Activated T-cell treated with anti-CD3 and anti-CD28 coated beads, Interleukin-2, amount 50 U/mL, for 72 hours (primary cell): ENCODE results near the gene TTC7B. TPM values are rescaled to one million over a fixed set of nuclear protein-coding genes. Genes with fewer than 3 reads are reported as not detected.
"Not testable (repeated sequence)": the region's sequence is repeated elsewhere in the genome, so short reads cannot be mapped to it uniquely, and the experiment has no call there.

ENCODE experiments used
- ATAC-seq, 2 donors: fragments of 150-1000 bp; cut with Tn5 transposase; replicated peaks in 1 of 2; 2 replicates each; pipeline ENCODE4 v1.10.0; 2021; ENCODE audit warnings: moderate library complexity in 2 of 2, mild to moderate bottlenecking in 1 of 2
- DNase-seq, 2 donors: peaks; one replicate each; pipeline ENCODE4 v3.0.0; 2021 to 2022; ENCODE audit warnings: mixed read lengths in 1 of 2
- H3K27ac Mint-ChIP-seq: one replicate; pipeline ENCODE4 v1.8.0; 2022; ENCODE audit warnings: mild to moderate bottlenecking, moderate library complexity, mixed read lengths
- H3K27me3 Mint-ChIP-seq: one replicate; pipeline ENCODE4 v1.8.0; 2022; ENCODE audit warnings: low read depth, mixed read lengths
- H3K36me3 Mint-ChIP-seq, 2 donors: one replicate each; pipeline ENCODE4 v1.8.0; 2022; ENCODE audit warnings: mixed read lengths in 2 of 2, mild to moderate bottlenecking in 1 of 2; ENCODE audit not compliant: insufficient read depth in 2 of 2
- H3K4me1 Mint-ChIP-seq: one replicate; pipeline ENCODE4 v1.8.0; 2022; ENCODE audit warnings: low read depth, mixed read lengths
- H3K4me3 Mint-ChIP-seq, 2 donors: one replicate each; pipeline ENCODE4 v1.8.0; 2022; ENCODE audit warnings: mild to moderate bottlenecking in 2 of 2, mixed read lengths in 2 of 2, moderate library complexity in 2 of 2
- H3K9me3 Mint-ChIP-seq, 2 donors: one replicate each; pipeline ENCODE4 v1.8.0; 2022; ENCODE audit warnings: mixed read lengths in 2 of 2
- total RNA-seq, 2 donors: library from RNA; stranded (reverse); gene quantifications; one replicate each; pipeline ENCODE4 v1.2.3, GENCODE V29; 2022

Gene TTC7B
- total RNA-seq, 2 donors from 2014 or later, result 9.2 to 10.7 TPM

DNA sequence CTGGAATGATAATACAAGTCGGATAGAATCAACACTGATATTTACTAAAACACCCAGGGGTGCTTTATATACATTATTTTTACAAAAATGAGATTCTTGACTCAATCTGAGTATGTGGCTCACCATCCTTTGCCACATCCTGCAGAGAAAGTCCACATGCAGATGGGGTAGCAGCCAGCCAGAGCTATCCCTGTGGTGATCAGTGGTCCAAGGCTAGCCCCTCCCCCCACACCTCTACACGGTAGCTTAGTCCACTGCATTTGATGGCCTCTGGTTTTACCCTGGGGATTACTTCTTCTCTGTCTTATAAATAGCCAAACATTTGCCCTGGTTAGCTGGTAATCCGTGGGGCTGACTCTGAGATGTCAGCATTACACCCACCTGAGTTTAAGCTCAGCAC, 28.1 kb upstream of the TTC7B start:
- DNase-seq (no peak), ATAC-seq (peak in 1 of 2 donors; percentile 21)
- Mint-ChIP-seq H3K27me3 (no peaks in the 10 kb centered on the region), H3K4me1 (no peaks in the 10 kb centered on the region), H3K9me3 (no peaks in the 10 kb centered on the region), H3K4me3 (no peak overlapping the region), H3K27ac (no peak overlapping the region), H3K36me3 (no peaks in the 10 kb centered on the region)

DNA sequence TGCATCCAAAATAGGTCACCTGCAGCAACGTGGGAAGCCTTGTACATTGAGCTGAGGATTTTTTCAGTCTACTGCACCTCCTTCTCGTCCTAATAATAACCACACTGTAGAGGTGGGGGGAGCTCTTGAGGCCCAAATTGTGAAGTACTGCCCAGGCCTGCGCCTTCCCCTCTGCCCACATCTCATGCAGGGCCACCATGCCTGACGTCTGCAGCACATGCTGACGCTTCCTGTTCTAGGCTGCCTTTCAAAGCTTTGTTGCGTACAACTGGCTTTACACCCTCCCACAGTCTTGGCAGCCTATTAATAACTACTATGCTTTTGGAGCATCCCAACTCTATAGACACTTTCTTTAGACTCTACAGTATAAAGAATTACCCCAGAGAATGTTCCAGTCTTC, 26.5 kb upstream of the TTC7B start:
- Mint-ChIP-seq H3K4me3 (no peak overlapping the region), H3K9me3 (no peaks in the 10 kb centered on the region), H3K27me3 (no peaks in the 10 kb centered on the region), H3K4me1 (no peaks in the 10 kb centered on the region), H3K36me3 (no peaks in the 10 kb centered on the region), H3K27ac (no peak overlapping the region)
- ATAC-seq (peak in 1 of 2 donors; percentile 26), DNase-seq (no peak)

DNA sequence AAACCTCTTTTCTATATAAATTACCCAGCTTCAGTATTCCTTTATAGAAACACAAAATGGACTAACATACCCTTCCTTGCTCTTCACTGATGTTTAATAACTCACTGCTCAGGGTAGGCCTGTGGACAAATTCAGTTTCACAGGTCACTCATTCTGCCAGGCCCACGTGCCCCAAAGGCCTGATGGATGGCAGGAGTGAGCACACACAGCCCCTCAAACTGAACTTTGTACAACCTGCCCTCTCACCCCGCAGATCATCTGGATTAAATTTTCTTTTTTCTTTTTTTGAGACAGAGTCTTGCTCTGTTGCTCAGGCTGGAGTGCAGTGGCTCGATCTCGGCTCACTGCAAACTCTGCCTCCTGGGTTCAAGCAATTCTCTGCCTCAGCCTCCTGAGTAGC, 24.4 kb upstream of the TTC7B start:
- not testable (repeated sequence) for H3K9me3 Mint-ChIP-seq, H3K36me3 Mint-ChIP-seq, H3K4me3 Mint-ChIP-seq, DNase-seq, H3K27me3 Mint-ChIP-seq, ATAC-seq
- H3K4me1 Mint-ChIP-seq, result peaks cover 11% of the 10 kb centered on the region
- peak overlapping the region; percentile 76 for H3K27ac Mint-ChIP-seq

DNA sequence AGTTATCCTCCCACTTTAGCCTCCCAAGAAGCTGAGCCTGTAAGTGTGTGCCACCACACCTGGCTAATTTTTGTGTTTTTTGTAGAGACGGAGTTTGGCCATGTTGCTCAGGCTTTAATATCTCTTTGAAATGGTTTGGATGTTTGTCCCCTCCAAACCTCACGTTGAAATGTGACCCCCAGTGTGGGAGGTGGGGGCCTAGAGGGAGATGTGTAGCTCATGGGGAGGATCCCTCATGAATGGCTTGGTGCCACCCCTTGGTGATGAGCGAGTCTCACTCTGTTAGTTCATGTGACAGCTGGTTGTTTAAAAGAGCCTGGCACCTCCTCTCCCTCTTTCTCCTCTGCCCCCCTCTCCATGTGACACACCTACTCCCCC, 23.6 kb upstream of the TTC7B start:
- no peaks in the 10 kb centered on the region for H3K9me3 Mint-ChIP-seq
- no peak for DNase-seq
- no peak overlapping the region for H3K27ac Mint-ChIP-seq
- H3K4me3 Mint-ChIP-seq, result no peak overlapping the region
- ATAC-seq, result no peak
- H3K36me3 Mint-ChIP-seq, result no peaks in the 10 kb centered on the region
- peaks cover 18% of the 10 kb centered on the region for H3K4me1 Mint-ChIP-seq
- H3K27me3 Mint-ChIP-seq, result no peaks in the 10 kb centered on the region

DNA sequence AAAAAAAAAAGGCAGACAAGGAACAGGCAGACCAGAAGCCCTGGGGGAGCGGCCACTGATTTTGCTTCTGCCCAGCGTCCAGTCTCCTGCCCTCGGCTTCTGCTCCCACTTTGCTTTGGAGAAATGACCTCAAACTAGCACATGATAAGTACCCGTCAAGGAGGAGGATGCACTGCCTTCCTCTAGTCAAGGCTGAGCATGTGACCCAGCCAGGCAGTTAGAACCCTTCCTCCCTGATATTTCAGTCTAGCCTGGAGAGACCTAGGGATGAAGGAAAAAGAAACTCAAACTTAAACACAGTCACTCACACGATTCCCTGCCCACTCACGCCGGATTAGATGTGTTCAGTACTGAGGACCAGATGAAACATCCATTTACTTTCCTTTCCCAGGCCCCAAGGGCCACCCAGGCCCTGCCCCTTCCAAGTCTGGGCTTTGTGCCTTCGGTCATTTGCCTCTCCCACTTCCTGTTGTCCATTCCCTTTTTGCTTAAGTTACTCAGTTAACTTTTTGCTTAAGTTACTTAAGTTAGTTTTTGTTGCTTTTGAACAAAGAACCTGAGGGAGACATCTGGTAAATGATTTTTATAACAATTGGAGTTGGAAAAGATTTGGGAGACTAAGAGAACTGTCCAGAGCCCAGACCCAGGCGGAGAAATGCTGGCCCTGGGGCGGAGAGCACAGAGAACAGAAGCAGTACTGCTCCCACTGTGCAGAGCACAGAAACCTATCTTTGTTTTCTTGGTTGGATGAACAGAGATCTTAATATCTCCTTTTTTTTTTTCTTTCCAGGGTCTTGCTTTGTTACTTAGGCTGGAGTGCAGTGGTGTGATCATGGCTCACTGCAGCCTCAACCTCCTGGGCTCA, 23.0 kb upstream of the TTC7B start:
- no peak overlapping the region for H3K4me3 Mint-ChIP-seq
- H3K4me1 Mint-ChIP-seq, result peaks cover 20% of the 10 kb centered on the region
- ATAC-seq (no peak), DNase-seq (no peak)
- no peaks in the 10 kb centered on the region for H3K36me3 Mint-ChIP-seq
- H3K27me3 Mint-ChIP-seq, result no peaks in the 10 kb centered on the region
- H3K27ac Mint-ChIP-seq, result no peak overlapping the region
- no peaks in the 10 kb centered on the region for H3K9me3 Mint-ChIP-seq

DNA sequence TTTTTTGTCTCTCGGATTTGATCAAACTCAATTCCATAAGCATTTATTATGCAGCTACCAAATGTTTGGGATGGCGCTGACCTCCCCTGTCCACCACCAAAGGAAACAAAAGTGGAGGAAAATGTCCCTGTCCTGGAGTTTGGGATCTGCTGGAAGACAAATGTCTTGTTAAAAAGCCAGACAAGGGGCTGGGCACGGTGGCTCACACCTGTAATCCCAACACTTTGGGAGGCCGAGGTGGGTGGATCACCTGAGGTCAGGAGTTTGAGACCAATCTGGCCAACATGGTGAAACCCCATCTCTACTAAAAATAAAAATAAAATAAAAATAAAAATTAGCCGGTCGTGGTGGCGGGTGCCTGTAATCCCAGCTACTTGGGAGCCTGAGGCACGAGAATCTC, 22.3 kb upstream of the TTC7B start:
- peaks cover 20% of the 10 kb centered on the region for H3K4me1 Mint-ChIP-seq
- not testable (repeated sequence) for H3K27ac Mint-ChIP-seq, H3K36me3 Mint-ChIP-seq, H3K4me3 Mint-ChIP-seq, DNase-seq, H3K27me3 Mint-ChIP-seq, ATAC-seq, H3K9me3 Mint-ChIP-seq

DNA sequence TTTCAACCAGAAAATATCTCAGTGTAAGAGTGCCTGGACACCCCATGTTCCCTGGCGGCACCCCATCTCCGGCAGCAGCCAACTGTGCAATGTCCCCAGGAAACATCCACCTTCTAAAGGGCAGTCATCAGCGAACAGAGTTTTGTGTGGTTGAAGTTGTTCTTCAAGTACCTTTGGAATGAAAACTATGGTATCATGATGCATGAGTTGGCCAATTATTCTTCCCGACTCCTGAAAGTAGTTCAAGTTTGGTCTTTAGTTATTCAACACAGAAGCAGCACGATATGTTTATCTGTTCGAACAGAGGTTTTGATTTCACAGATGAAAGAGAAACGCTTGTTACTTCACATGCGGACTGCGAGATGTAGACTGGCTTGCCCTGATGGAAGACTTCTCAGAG, 21.1 kb upstream of the TTC7B start:
- Mint-ChIP-seq H3K27ac (no peak overlapping the region), H3K4me1 (peaks cover 20% of the 10 kb centered on the region), H3K36me3 (no peaks in the 10 kb centered on the region), H3K4me3 (no peak overlapping the region), H3K27me3 (no peaks in the 10 kb centered on the region), H3K9me3 (no peaks in the 10 kb centered on the region)
- DNase-seq, result no peak
- no peak for ATAC-seq

DNA sequence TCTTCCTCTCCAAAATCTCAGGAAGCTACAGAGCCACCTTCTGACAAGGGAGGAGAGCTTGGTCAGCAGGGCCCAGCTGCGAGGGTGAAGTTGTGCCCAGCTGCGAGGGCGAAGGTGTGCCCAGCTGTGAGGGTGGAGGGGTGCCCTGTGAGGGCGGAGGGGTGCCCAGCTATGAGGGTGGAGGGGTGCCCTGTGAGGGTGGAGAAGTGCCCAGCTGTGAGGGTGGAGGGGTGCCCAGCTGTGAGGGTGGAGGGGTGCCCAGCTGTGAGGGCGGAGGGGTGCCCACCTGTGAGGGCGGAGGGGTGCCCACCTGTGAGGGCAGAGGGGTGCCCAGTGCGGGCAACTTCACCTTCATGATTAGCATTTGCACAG, 20.4 kb upstream of the TTC7B start:
- Mint-ChIP-seq H3K36me3 (no peaks in the 10 kb centered on the region), H3K27me3 (no peaks in the 10 kb centered on the region), H3K4me3 (peak overlapping the region; percentile 48 to 76), H3K9me3 (no peaks in the 10 kb centered on the region), H3K27ac (no peak overlapping the region), H3K4me1 (peaks cover 20% of the 10 kb centered on the region)
- DNase-seq (no peak), ATAC-seq (peak; percentile 22 to 28)

DNA sequence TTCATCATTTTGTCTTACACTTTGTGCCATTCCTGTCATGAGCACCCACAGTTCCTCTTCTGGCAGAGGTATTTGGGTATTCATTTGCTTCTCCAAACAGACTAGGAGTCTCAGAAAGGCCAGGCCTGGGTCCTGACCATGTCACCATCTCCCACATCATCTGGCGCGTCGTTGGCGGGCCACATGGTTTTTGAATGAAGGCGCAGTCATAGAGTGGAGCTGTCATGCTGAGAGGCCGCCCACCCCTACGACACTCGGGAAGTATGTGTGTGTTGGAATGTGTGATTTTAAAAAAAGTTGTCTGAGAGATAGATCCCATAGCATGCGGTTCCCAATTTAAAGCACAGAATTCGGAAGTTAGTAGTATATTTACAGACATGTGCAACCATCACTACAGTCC, 15.6 kb upstream of the TTC7B start:
- Mint-ChIP-seq H3K27ac (no peak overlapping the region), H3K36me3 (peaks cover 0 to 2% of the 10 kb centered on the region in 2 donors)

DNA sequence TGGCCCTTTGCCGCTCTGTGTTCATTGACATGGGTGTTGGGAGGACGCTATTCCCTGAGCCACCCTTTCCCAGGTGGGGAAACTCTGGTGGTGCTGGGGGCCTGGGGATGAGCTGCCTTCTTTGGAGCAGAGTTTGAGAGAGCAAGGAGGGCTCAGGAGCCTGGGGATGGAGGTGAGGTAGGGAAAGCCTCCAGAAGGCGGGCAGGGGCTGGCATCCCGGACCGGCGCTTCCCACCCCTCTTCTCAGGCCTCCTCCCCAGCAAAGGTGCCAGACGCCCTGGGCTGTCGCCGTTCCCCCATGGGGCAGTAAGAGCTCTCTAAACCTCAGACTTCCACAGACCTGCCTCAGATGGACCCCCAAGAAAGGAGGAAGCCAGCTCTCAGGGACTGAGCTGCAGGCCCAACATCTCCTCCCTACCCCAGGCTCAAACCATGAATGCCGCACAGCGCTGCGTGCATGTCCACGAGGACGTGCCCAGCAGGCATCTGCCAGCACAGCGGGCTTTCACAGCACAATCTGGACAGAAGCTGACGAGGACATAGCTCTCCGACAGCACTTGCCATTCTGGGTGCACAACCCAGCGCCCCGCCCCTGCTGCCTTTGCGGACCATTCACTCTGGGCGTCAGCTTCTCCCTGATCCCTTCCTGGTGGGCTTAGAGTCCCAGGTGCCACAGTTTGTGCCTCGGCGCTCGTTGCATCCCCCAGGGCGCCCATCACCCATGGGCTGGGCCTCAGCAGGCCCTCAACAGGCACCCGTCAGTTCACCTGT, 14.9 kb upstream of the TTC7B start:
- no peak for ATAC-seq
- no peak overlapping the region for H3K4me3 Mint-ChIP-seq
- no peak for DNase-seq
- H3K36me3 Mint-ChIP-seq, result peaks cover 0 to 2% of the 10 kb centered on the region in 2 donors
- no peak overlapping the region for H3K27ac Mint-ChIP-seq
- no peaks in the 10 kb centered on the region for H3K9me3 Mint-ChIP-seq
- no peaks in the 10 kb centered on the region for H3K27me3 Mint-ChIP-seq
- peaks cover 37% of the 10 kb centered on the region for H3K4me1 Mint-ChIP-seq

More for the DNA sequence above, 15.6 kb upstream of the TTC7B start:
- H3K4me3 Mint-ChIP-seq, result no peak overlapping the region
- no peaks in the 10 kb centered on the region for H3K27me3 Mint-ChIP-seq
- DNase-seq, result no peak
- ATAC-seq, result no peak
- no peaks in the 10 kb centered on the region for H3K9me3 Mint-ChIP-seq
- peaks cover 43% of the 10 kb centered on the region for H3K4me1 Mint-ChIP-seq

DNA sequence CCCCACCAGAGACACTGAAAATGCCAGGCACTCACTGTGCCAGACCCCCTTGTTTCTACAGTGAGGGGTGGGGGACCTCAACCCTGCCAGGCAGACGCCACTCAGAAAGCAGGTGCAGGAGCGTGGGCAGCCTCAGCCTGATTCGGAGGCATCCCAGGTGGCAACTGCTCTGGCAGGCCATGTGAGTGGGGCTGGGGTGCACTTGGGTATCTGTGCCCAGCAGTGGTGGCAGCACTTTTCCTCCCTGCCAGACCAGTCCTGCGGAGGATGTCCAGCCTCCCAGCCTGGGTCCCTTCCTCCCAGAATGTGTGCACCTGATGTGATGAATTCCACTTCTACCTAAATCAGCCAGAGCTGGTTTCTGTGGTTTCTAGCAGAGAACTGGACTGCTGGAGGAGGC, 13.4 kb upstream of the TTC7B start:
- H3K27ac Mint-ChIP-seq, result no peak overlapping the region
- H3K4me3 Mint-ChIP-seq, result no peak overlapping the region
- ATAC-seq (no peak), DNase-seq (no peak)
- no peaks in the 10 kb centered on the region for H3K27me3 Mint-ChIP-seq
- peaks cover 23% of the 10 kb centered on the region for H3K4me1 Mint-ChIP-seq
- H3K36me3 Mint-ChIP-seq, result peaks cover 4% of the 10 kb centered on the region in 2 donors
- H3K9me3 Mint-ChIP-seq, result peaks cover 0 to 2% of the 10 kb centered on the region in 2 donors

DNA sequence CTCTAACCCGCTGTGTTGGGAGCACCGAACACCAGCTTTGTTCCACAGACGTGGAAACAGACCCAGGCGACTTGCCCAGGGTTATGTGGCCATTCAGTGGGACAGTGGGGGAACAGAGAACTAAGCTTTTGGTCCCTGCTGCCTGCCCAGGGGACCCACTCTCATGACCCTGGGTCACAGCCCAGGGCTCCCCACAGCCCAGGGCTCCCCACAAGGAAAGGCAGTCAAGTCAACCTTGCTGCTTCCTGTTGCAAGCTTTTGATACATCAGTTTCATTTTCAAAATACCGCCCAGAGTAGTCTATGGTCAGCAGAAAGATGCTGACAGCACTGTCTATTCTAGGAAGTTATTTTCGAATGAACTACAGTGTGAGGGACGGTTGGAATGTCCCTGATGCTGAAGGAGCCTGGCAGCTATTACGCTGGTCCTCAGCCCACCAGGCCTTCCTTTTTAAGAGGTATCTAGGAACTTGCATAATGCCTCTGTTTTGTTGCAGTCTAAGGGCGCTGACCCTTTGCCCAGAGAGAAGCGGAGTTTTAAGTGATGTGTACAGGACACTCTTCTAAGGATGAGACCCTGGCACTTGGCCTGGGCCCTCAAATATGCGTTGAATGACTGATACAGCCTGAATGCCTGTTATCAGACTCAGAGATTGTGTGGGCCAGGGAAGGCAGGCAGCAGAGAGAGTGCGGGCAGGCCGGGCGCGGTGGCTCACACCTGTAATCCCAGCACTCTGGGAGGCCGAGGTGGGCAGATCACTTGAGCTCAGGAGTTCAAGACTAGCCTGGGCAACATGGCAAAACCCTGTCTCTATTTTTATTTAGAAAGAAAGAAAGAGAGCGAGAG, 12.6 kb upstream of the TTC7B start:
- peak; percentile 27 to 50 for DNase-seq
- peak overlapping the region; percentile 98 for H3K27ac Mint-ChIP-seq
- peak overlapping the region; percentile 80 to 90 for H3K4me3 Mint-ChIP-seq
- peaks cover 4 to 6% of the 10 kb centered on the region in 2 donors for H3K9me3 Mint-ChIP-seq
- peak; percentile 59 to 68 for ATAC-seq
- H3K4me1 Mint-ChIP-seq, result peaks cover 23% of the 10 kb centered on the region
- H3K27me3 Mint-ChIP-seq, result no peaks in the 10 kb centered on the region
- peaks cover 8 to 11% of the 10 kb centered on the region in 2 donors for H3K36me3 Mint-ChIP-seq
